SK-N-SH (cell line): Measurements from ENCODE around the gene MYMX. TPM values are rescaled to one million over a fixed set of nuclear protein-coding genes. Genes with fewer than 3 reads are reported as not detected.

Experiments used
- CTCF ChIA-PET: fragments of 300-600, 350-600 bp; formaldehyde crosslinking; extraction: SDS; loops from one replicate; lab custom pipeline; 2021; lab: Yijun Ruan, JAX
- POLR2A ChIA-PET: fragments of 350-600 bp; sonication (Branson Sonifier 250); formaldehyde crosslinking; extraction: SDS; loops from one replicate; lab custom pipeline; 2020; ENCODE audit warnings: antibody characterized with exemption, inconsistent platforms; lab: Yijun Ruan, JAX
- DNase-seq: peaks from one replicate; pipeline ENCODE4 v3.0.0; 2012
- H2AFZ ChIP-seq: fragments of 200-600 bp; sonication (generic); 2 replicates; pipeline ENCODE4 v1.8.1; 2016; ENCODE audit warnings: antibody characterized with exemption, mild to moderate bottlenecking, low read depth
- H3F3A ChIP-seq: fragments of 200-600 bp; sonication (generic); replicated peaks from 2 replicates; pipeline ENCODE3; 2016; ENCODE audit warnings: antibody characterized with exemption, mild to moderate bottlenecking; ENCODE audit not compliant: insufficient read depth
- H3K27ac ChIP-seq, 2 experiments: fragments of 200-500 bp in 1 of 2; fragments of 200-600 bp in 1 of 2; sonication (Bioruptor generic) in 1 of 2; sonication (generic), shearing (Covaris generic) in 1 of 2; 2 replicates each; pipeline versions ENCODE4 v1.5.1 to v1.6.1; 2014 to 2016; ENCODE audit warnings: low read depth in 2 of 2, inconsistent platforms in 1 of 2, low read length in 1 of 2, mild to moderate bottlenecking in 1 of 2, mixed read lengths in 1 of 2
- H3K27me3 ChIP-seq: fragments of 200-600 bp; sonication (generic), shearing (Covaris generic); 2 replicates; pipeline ENCODE4 v1.6.1; 2016; ENCODE audit warnings: mixed run types; ENCODE audit not compliant: insufficient read depth
- H3K36me3 ChIP-seq, 2 experiments: fragments of 200-500 bp in 1 of 2; fragments of 200-600 bp in 1 of 2; sonication (Bioruptor generic) in 1 of 2; sonication (generic) in 1 of 2; replicated peaks in 1 of 2; 2 replicates each; pipeline versions ENCODE3 to v1.5.1; 2014 to 2016; ENCODE audit warnings: low read length in 1 of 2, mild to moderate bottlenecking in 1 of 2; ENCODE audit not compliant: insufficient read depth in 2 of 2, control insufficient read depth in 1 of 2
- H3K4me1 ChIP-seq, 2 experiments: fragments of 200-500 bp in 1 of 2; fragments of 200-600 bp in 1 of 2; sonication (Bioruptor generic) in 1 of 2; sonication (generic), shearing (Covaris generic) in 1 of 2; 2 replicates each; pipeline versions ENCODE4 v1.5.1 to v1.6.1; 2014 to 2016; ENCODE audit warnings: low read depth in 1 of 2, low read length in 1 of 2, mixed run types in 1 of 2; ENCODE audit not compliant: insufficient read depth in 2 of 2, control insufficient read depth in 1 of 2
- H3K4me2 ChIP-seq: fragments of 200-600 bp; sonication (generic), shearing (Covaris generic); 2 replicates; pipeline ENCODE4 v1.6.1; 2017; ENCODE audit warnings: mixed run types
- H3K4me3 ChIP-seq, 2 experiments: fragments of 200-500 bp in 1 of 2; fragments of 200-600 bp in 1 of 2; sonication (Bioruptor generic) in 1 of 2; sonication (generic), shearing (Covaris generic) in 1 of 2; 2 replicates each; pipeline versions ENCODE4 v1.5.1 to v1.8.1; 2014 to 2016; ENCODE audit warnings: low read depth in 2 of 2, inconsistent platforms in 1 of 2, low read length in 1 of 2, mild to moderate bottlenecking in 1 of 2, mixed read lengths in 1 of 2, moderate library complexity in 1 of 2
- H3K79me2 ChIP-seq: fragments of 200-600 bp; sonication (generic); 2 replicates; pipeline ENCODE4 v1.8.1; 2017; ENCODE audit warnings: mild to moderate bottlenecking; ENCODE audit not compliant: insufficient read depth
- H3K9ac ChIP-seq: fragments of 200-600 bp; sonication (generic); 2 replicates; pipeline ENCODE4 v1.6.1; 2017; ENCODE audit warnings: mixed run types
- H3K9me2 ChIP-seq: fragments of 200-600 bp; sonication (generic); 2 replicates; pipeline ENCODE4 v1.6.1; 2017; ENCODE audit warnings: mixed run types
- H3K9me3 ChIP-seq: fragments of 200-600 bp; sonication (generic); 2 replicates; pipeline ENCODE4 v1.6.1; 2017; ENCODE audit warnings: mixed run types, mild to moderate bottlenecking, moderate library complexity
- H4K20me1 ChIP-seq: fragments of 200-600 bp; sonication (generic); 2 replicates; pipeline ENCODE4 v1.6.1; 2017; ENCODE audit warnings: mild to moderate bottlenecking, mixed run types; ENCODE audit not compliant: insufficient read depth
- CHD2 ChIP-seq: fragments of 150-350 bp; IDR thresholded peaks from 2 replicates; pipeline ENCODE4 v1.6.1; 2018; ENCODE audit warnings: low read length; ENCODE audit not compliant: partially characterized antibody
- ELF1 ChIP-seq: IDR thresholded peaks from 2 replicates; pipeline ENCODE4 v1.4.0; 2012
- GABPA ChIP-seq: IDR thresholded peaks from 2 replicates; pipeline ENCODE4 v1.4.0; 2012; ENCODE audit warnings: low read depth, mild to moderate bottlenecking
- JUND ChIP-seq: IDR thresholded peaks from 2 replicates; pipeline ENCODE4 v1.4.0; 2012
- MEF2A ChIP-seq: IDR thresholded peaks from 2 replicates; pipeline ENCODE4 v1.4.0; 2012; ENCODE audit warnings: low read depth, borderline replicate concordance
- MXI1 ChIP-seq: IDR thresholded peaks from 2 replicates; pipeline ENCODE4 v1.6.1; 2012; ENCODE audit warnings: mild to moderate bottlenecking, low read depth, low read length, improper control_type of control experiment
- NFIC ChIP-seq: IDR thresholded peaks from 2 replicates; pipeline ENCODE4 v1.4.0; 2012; ENCODE audit warnings: borderline replicate concordance
- NRF1 ChIP-seq: IDR thresholded peaks from 2 replicates; pipeline ENCODE4 v1.6.1; 2012; ENCODE audit warnings: low read depth, mild to moderate bottlenecking, low read length
- PBX3 ChIP-seq: IDR thresholded peaks from 2 replicates; pipeline ENCODE4; 2012
- REST ChIP-seq: IDR thresholded peaks from 2 replicates; pipeline ENCODE4 v1.6.1; 2012; ENCODE audit warnings: mild to moderate bottlenecking, low read depth, low read length, moderate library complexity
- RXRA ChIP-seq: IDR thresholded peaks from 2 replicates; pipeline ENCODE4 v1.4.0; 2012; ENCODE audit warnings: low read depth, mild to moderate bottlenecking, borderline replicate concordance
- SIN3A ChIP-seq: IDR thresholded peaks from 2 replicates; pipeline ENCODE4 v1.6.1; 2012; ENCODE audit warnings: low read depth, mild to moderate bottlenecking, low read length, moderate library complexity, borderline replicate concordance
- SMC3 ChIP-seq: IDR thresholded peaks from 2 replicates; pipeline ENCODE4 v1.6.1; 2012; ENCODE audit warnings: low read depth, low read length, improper control_type of control experiment
- TAF1 ChIP-seq: IDR thresholded peaks from 2 replicates; pipeline ENCODE4 v1.6.1; 2012; ENCODE audit warnings: low read depth, mild to moderate bottlenecking, low read length, moderate library complexity, borderline replicate concordance
- TEAD4 ChIP-seq: IDR thresholded peaks from 2 replicates; pipeline ENCODE4 v1.4.0; 2012; ENCODE audit warnings: mild to moderate bottlenecking, borderline replicate concordance; ENCODE audit not compliant: insufficient read depth
- USF1 ChIP-seq: IDR thresholded peaks from 2 replicates; pipeline ENCODE4 v1.4.0; 2012; ENCODE audit warnings: low read depth, borderline replicate concordance
- ZBTB33 ChIP-seq: IDR thresholded peaks from 2 replicates; pipeline ENCODE4 v1.4.0; 2012; ENCODE audit warnings: low read depth, borderline replicate concordance
- WGBS: methylation state at CpG from one replicate; pipeline ENCODE4 v1.1.6; 2017; ENCODE audit warnings: low lambda C conversion rate; 5-methylcytosine and 5-hydroxymethylcytosine counted together
- polyA plus RNA-seq, 3 experiments: library from polyadenylated mRNA; depleted of rRNA; stranded (reverse); fragments of >200 nt; gene quantifications; 2 replicates each; pipeline ENCODE4 v1.2.3, GENCODE V29; 2012

MYMX gene
- polyA plus RNA-seq, 1 of the 3 experiments (the other 2 are of a cell fraction): not detected

GRCh38 chr6:44203955-44204354, 12.8 kb upstream of the MYMX start:
- H3K36me3 ChIP-seq: no peaks in the 10 kb centered on the region
- no peak for DNase-seq
- H3K27ac ChIP-seq: no peak overlapping the region
- H2AFZ ChIP-seq: no peak overlapping the region
- H3K4me1 ChIP-seq: peaks cover 0 to 2% of the 10 kb centered on the region in 2 experiments; a peak in 1 of 4 replicates
- no peaks in the 10 kb centered on the region for H3F3A ChIP-seq
- CTCF ChIA-PET: interaction anchor here (1.2 to 2.3 kb wide), 3 partner anchors 15 to 31 kb away, joined by 3 to 10 read pairs (median 6); no protein-coding TSS in a partner anchor
- H3K4me3 ChIP-seq: no peak overlapping the region
- POLR2A ChIA-PET: no interaction called here
- no peaks in the 10 kb centered on the region for H3K9me3 ChIP-seq
- 81% methylated on average over 6 of the region's 6 CpGs for WGBS
- no peak overlapping the region for H3K9ac ChIP-seq
- no peaks in the 10 kb centered on the region for H3K79me2 ChIP-seq
- no peaks in the 10 kb centered on the region for H3K9me2 ChIP-seq
- TF ChIP-seq TEAD4 (no peak), SIN3A (no peak), NFIC (no peak), CHD2 (no peak), MEF2A (no peak), PBX3 (no peak), JUND (no peak), GABPA (no peak), USF1 (no peak), SMC3 (no peak), ELF1 (no peak), MXI1 (no peak), RXRA (no peak), NRF1 (no peak), REST (no peak), ZBTB33 (no peak), TAF1 (no peak)
- TF ChIP-seq, all 33 proteins: peak for 0
- H4K20me1 ChIP-seq: no peaks in the 10 kb centered on the region
- H3K27me3 ChIP-seq: no peaks in the 10 kb centered on the region
- no peak overlapping the region for H3K4me2 ChIP-seq
